GM18517 (cell line): ENCODE data around the gene CCNYL1.
"Not testable (repeated sequence)": the region's sequence is repeated elsewhere in the genome, so short reads cannot be mapped to it uniquely, and the experiment has no call there.

Experiments used
- ATAC-seq: cut with Tn5 transposase; IDR thresholded peaks from one replicate; pipeline ENCODE4 v1.9.1; 2021; ENCODE audit warnings: mild to moderate bottlenecking, moderate library complexity; ENCODE audit not compliant: unreplicated experiment

The CCNYL1 gene

GRCh38 chr2:207733597-207734240 lies 22.3 kb downstream of the CCNYL1 start:
- ATAC-seq: no peak

DNA sequence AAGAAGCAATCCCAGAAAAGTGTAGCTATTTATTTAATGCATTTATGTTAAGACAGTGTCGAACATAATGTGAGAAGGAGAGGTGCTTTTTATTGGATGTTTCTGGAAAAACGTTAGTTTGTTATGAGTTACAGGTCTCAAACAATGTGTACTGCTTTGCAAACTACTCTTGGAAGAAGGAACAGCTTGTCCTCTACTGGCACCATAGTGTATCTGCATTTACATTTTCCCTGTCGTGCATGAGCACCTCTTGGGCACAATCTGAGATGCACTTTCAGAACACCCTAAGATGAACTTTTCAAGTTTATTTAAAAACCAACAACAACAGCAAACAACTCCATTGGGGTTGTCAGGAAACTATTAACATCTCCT lies 22.8 kb downstream of the CCNYL1 start:
- ATAC-seq: no peak

- no peak for ATAC-seq
Observed at GRCh38 chr2:207734636-207735512, 23.4 kb downstream of the CCNYL1 start.

DNA sequence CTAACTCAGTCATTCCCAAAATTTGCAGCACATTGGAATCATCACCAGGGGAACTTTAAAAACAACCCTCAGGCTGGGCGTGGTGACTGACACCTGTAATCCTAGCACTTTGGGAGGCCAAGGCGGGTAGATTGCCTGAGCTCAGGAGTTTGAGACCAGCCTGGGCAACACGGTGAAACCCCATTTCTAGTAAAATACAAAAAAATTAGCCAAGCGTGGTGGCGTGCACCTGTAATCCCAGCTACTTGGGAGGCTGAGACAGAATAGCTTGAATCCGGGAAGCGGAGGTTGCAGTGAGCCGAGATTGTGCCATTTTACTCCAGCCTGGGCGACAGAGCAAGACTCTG lies 24.0 kb downstream of the CCNYL1 start:
- not testable (repeated sequence) for ATAC-seq

DNA sequence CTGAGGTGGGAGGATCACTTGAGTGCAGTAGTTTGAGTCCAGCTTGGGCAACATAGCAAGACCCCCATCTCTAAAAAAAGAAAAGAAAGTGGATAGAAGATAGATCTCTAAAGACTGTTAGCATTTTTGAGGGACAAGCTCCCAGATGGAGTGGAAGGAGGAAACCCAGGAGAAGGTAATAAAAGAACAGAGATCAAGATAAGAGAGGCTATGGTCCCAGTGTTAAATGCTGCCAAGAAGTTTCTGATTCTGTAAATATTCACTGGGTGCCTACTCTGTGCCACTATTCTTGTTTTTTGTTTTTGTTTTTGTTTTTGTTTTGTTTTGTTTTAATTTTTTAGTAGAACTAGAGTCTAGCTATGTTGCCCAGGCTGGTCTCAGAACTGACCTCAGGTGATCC lies 32.1 kb downstream of the CCNYL1 start:
- ATAC-seq: no peak

- no peak for ATAC-seq
Observed at GRCh38 chr2:207744050-207744449, 32.6 kb downstream of the CCNYL1 start.

DNA sequence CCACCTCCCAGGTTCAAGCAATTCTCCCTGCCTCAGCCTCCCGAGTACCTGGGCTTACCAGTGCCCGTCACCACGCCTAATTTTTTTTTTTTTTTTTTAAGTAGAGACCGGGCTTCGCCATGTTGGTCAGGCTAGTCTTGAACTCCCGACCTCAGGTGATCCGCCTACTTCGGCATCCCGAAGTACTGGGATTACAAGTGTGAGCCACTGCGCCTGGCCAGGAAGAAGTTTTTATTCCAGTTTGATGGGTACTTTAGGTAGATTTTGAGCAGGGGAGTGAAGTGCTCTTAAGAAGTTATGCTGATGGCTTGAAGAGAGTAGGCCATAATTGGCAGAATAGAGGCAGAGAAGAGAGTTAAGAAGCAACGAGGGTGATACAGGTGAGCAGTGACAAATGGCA lies 33.0 kb downstream of the CCNYL1 start:
- no peak for ATAC-seq

DNA sequence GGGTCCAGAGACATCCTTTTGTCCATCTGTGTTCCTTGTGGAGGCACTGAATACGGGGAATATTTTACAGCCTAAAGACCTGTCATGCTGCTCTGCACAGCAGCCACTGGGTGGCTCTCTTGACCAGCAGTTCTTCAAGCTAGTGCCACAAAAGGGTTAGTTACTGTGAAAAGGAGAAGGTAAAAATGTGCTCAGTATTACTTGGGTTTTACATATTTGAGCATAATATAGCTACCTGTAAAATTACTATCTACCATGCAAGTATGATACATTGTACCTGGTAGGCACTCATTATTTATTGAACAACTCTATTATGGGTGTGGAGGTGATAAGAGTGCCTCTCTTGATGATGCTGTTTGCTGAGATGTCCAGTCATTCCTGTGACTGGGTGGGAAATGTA lies 34.7 kb downstream of the CCNYL1 start:
- peak; percentile 85 for ATAC-seq

- ATAC-seq: no peak
Observed at GRCh38 chr2:207747653-207748560, 36.5 kb downstream of the CCNYL1 start.

DNA sequence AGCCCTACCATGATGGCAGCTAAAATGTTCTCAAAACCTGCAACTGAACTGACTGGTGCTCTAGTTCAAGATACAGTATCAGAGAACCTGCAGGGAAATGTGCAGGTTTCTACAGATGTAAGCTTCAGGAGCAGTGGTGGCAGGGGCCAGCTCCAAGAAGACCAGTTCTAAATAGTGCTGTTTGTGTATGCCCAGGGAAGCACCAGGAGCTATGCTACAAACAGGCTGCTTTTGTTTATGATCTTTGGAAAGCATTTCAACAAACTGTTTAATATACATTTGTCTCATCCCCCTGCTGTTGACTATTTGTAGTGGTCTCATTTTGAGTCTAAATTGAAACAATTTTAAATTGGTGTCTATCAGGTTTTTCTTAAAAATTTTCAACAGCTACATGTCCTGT lies 37.6 kb downstream of the CCNYL1 start:
- no peak for ATAC-seq

DNA sequence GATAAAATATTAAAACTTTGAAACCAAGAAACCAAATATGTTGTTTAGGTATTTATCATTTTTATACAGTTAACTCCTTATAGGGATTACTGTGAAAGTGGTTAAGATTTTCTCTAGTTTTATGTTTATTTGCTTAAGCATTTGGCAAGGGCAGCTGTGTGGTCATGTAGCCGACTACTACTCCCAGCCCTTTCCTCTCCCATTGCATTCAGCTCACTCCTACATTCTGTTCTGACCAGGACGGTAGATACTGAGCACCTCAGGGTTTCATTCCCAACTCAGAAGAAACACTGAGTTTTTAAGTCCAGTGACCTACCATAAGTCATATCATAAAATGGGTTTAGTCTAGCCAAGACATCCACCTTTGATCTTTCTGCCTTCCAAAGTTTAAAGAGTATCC lies 38.4 kb downstream of the CCNYL1 start:
- no peak for ATAC-seq

- no peak for ATAC-seq
Observed at GRCh38 chr2:207750345-207750744, 38.9 kb downstream of the CCNYL1 start.

DNA sequence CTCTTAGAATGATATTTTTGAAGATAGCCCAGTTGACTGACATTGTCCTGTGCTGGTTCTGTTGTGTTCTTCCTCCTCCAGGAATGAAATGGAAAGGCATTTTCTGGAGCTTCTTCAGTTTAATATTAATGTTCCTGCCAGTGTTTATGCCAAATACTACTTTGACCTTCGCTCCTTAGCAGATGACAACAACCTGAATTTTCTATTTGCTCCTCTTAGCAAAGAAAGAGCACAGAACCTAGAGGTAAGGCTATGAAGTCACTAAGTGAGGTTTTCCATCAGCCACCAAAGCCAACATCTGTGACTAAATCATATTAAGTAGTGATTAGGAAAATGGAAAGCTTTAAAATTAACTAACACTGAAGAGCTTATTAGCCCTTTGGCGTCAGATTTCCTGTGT lies 39.4 kb downstream of the CCNYL1 start:
- no peak for ATAC-seq

GRCh38 chr2:207753688-207754087 lies 42.2 kb downstream of the CCNYL1 start:
- not testable (repeated sequence) for ATAC-seq

DNA sequence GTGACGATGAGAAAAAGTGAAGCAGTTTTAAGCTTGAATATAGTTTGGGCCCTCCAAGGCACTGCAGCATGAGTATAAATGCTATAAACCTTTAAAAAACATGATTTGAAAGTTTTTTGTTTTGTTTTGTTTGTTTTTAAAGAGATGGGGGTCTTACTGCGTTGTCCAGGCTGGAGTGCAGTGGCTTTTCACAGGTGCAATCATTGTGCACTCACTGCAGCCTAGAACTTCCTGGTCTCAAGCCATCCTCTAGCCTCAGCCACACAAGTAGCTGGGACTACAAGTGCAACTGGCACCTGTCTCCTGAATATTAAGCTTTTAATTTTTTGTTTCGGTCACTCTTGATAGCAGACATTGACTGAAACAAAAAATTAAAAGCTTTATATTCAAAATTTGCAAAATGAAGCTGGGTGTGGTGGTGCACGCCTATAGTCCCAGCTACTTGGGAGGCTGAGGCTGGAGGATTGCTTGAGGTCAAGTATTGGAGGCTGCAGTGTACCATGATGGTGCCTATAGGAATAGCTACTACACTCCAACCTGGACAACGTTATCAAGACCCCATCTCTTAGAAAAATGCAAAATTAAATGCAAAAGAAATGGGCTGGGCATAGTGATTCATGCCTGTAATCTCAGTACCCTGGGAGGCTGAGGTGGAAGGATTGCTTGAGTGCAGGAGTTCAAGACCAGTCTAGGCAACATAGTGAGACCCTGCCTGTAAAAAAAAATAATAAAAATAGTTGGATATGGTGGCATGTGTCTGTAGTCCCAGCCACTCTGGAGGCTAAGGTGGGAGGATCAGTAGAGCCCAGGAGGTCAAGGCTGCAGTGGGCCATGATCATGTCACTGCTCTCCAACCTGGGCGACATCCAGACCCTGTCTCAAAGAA lies 43.3 kb downstream of the CCNYL1 start:
- no peak for ATAC-seq

DNA sequence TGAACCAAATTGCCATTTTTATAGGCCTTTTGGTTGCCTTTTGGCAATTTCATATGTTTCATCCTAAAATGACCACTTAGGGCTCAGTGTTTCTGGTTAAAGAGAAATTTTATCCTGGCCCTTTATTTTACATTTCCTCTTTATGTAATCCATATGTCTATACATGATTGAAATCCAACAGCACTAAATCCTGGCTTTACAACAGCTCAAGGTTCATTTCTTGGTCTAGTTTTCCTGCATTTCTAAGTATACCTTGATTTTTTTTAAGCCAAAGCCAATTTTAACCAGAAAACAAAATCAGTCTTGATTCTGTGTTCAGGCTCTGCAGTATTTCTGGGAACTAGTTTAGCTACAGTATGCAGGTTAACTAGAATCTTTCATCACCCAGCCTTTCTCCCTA lies 46.6 kb downstream of the CCNYL1 start:
- ATAC-seq: no peak

- ATAC-seq: no peak
Observed at GRCh38 chr2:207759890-207760289, 48.5 kb downstream of the CCNYL1 start.

GRCh38 chr2:207760453-207760852 lies 49.0 kb downstream of the CCNYL1 start:
- no peak for ATAC-seq

- ATAC-seq: not testable (repeated sequence)
Observed at GRCh38 chr2:207761426-207761825, 50.0 kb downstream of the CCNYL1 start.

- ATAC-seq: no peak
Observed at GRCh38 chr2:207762146-207762545, 50.7 kb downstream of the CCNYL1 start.
